GM19239 (cell line): ENCODE results near the gene PRR18.
"Not testable (repeated sequence)": the region's sequence is repeated elsewhere in the genome, so short reads cannot be mapped to it uniquely, and the experiment has no call there.

ENCODE experiments used
- DNase-seq: peaks from one replicate; pipeline ENCODE4 v3.0.0; 2011; ENCODE audit warnings: low spot score; ENCODE audit not compliant: insufficient read length
- FAIRE-seq: peaks from 2 replicates; lab custom pipeline; 2011; peaks lifted over from hg19 to GRCh38; lab: Jason Lieb, UNC

PRR18 gene, protein sequence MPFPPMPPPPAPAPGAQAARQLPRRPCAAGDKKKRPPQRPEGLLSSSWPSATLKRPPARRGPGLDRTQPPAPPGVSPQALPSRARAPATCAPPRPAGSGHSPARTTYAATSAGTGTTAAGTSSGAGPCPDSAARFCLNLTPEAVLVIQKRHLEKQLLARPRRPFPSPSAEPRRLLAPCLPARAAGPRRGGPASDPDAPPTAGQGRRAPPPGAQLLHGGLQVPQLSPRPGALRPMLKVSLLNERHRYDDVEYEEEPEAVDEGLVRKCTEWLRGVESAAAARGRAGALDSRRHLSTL

GRCh38 chr6:166308033-166308768 lies at the start of gene PRR18:
PRR18 (minus strand) TSS chr6:166308392; CDS start chr6:166308142, 250 bp downstream.
- DNase-seq (peak; percentile 42), FAIRE-seq (no peak)

GRCh38 chr6:166355552-166355951 lies 47.4 kb upstream of the PRR18 start:
- FAIRE-seq (no peak), DNase-seq (no peak)

- FAIRE-seq: no peak
- DNase-seq: no peak
Measured at GRCh38 chr6:166354965-166355364, 46.8 kb upstream of the PRR18 start.

- FAIRE-seq (no peak), DNase-seq (no peak)
Measured at GRCh38 chr6:166354143-166354542, 46.0 kb upstream of the PRR18 start.

DNA sequence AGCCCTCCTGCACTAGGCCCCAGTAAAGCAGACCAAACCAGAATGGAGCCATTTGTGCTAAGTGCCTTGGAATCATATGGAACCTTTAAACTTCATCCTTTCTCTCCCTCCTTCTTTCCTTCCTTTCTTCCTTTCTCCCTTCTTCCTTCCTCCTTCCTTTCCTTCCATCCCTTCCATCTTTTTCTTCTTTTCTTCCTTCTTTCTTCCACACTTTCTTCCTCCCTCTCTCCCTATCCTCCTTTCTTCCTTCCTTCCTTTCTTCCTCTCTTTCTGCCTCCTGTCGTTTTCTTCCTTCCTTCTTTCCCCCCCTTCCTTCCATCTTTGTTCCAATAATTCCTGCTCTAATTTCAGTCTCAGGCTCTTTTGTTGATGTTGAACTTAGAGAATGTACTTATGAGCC lies 45.3 kb upstream of the PRR18 start:
- FAIRE-seq (no peak), DNase-seq (no peak)

- DNase-seq (no peak), FAIRE-seq (no peak)
Measured at GRCh38 chr6:166352923-166353322, 44.7 kb upstream of the PRR18 start.

GRCh38 chr6:166351715-166352285 lies 43.6 kb upstream of the PRR18 start:
- peak; percentile 30 for DNase-seq

GRCh38 chr6:166348305-166348949 lies 40.2 kb upstream of the PRR18 start:
- no peak for FAIRE-seq
- no peak for DNase-seq

More at GRCh38 chr6:166351715-166352285, 43.6 kb upstream of the PRR18 start:
- FAIRE-seq: peak; percentile 89

DNA sequence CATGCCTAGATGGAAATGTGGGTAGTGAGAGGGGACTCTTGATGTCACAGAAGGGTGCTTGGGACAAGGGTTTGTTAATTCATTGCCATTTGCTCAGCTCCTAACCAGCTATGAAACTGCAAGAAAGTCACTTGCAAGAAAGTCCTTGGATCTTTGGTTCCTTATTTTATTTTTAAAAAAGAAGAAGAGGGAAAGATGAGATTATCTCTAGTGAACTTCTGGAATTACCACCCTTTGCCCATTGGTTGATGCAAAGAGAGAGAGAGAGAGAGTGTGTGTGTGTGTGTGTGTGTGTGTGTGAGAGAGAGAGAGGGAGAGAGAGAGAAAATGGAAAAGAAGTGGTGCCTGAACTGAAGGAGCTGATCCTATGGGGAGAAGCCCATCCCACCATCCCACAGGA lies 38.8 kb upstream of the PRR18 start:
- DNase-seq (no peak), FAIRE-seq (no peak)

GRCh38 chr6:166346449-166346848 lies 38.3 kb upstream of the PRR18 start:
- DNase-seq: no peak
- no peak for FAIRE-seq

- FAIRE-seq, DNase-seq: not testable (repeated sequence)
Measured at GRCh38 chr6:166345672-166346071, 37.5 kb upstream of the PRR18 start.

DNA sequence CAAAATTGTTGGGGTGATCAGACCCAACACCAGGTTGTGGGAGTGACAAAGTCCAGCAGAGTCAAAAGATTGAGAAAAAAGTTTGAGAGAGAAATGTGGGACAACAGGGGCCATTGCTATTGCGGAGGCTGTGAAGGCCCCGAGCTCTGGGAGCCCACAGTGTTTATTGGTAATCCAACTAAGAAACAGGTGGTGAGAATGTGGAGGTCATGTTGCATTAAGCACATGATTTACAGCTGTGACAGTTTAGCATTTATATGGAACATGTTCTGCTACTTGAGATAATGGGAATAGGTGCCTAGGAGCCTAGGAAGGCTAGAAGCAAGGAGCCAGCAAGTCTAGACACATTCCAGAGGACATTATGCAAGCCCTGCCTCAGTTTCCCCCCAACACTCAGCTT lies 36.7 kb upstream of the PRR18 start:
- FAIRE-seq, DNase-seq: not testable (repeated sequence)

GRCh38 chr6:166344240-166344639 lies 36.0 kb upstream of the PRR18 start:
- DNase-seq (no peak), FAIRE-seq (no peak)

- peak; percentile 75 for FAIRE-seq
- DNase-seq: no peak
Measured at GRCh38 chr6:166343150-166343487, 34.9 kb upstream of the PRR18 start.

DNA sequence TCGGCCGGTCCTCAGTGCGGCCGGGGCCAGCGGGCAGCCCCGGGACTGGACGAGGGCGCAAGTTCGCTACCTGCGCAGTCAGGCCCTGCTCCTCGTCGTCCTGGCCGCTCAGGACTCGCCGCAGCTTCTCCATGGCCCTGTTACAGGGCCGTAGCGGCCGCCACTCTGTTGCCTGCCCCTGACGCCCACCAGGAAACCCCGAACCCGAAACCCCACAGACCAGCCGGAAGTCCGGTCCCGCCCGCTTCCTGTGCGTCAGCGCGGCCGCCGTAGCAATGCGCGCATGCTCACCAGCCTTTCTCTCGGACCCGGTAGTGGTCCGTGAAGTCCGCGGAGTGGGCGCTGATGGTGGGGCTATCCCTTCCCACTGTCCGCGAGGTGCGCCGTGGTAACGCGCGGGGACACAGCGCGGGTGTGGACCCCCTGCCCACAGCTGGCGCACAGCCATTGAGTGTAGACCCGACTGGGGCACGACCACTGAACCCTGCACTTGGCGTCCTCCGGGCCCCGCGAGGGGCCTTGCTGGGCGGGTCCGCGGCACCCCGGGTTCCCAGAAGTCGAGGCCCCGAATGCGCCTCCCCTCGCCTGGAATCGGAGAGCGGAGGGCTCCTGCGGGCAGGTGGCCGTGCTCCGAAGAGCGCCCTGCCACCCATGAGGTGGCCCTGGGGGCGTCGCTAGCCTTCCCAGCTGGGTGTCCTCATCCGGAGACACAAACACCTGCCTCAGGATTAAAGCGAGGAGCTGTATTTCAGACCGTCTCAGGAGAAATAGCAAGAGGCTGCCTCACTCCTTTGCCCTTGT lies 34.4 kb upstream of the PRR18 start, which contains the start of gene SFT2D1:
Gene SFT2D1 (minus strand): TSS at position 197 of the 801 bp plus-strand sequence. CDS start 64 bp downstream, at position 133.
- DNase-seq: peak; percentile 79

DNA sequence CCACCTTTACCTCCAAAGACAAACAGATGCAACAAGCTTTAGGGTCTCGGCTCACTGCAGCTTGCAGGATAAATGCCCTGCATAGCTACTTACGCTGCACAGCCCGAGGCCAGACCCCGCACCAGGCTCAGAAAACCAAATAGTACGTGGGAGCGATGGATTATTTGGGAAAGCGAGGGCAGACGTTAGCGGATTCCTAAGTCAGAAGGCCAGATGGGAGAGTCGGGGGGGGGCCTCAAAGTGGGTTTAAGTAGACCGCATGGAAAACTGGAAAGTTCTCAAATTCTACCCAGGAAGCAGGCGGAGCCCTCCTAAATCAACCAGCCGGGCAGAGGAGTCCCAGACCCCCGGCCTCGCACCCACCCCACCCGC lies 33.8 kb upstream of the PRR18 start:
- FAIRE-seq (peak; percentile 11), DNase-seq (no peak)

More for the DNA sequence above, 34.4 kb upstream of the PRR18 start, which contains the start of gene SFT2D1:
- FAIRE-seq: peak; percentile 65

GRCh38 chr6:166341464-166341863 lies 33.3 kb upstream of the PRR18 start:
- no peak for DNase-seq

DNA sequence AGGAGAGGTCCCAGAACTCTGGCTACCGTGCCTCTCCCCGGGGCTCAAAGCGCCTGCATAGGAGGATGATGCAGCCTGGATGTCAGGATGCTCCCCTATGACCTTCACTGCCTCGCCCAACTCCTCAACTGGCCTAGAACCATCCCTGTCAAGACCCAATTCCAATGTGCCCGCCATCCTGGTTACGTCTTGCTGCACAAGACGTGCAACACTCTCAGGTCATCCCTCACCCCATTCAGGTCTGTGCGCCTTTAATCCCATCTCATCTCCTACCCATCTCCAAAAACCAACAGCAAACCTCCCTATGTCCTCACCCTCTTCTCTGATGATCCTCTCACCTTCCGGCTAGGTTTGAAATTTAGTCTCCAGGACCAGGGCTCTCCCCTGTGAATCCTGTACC lies 30.7 kb upstream of the PRR18 start:
- FAIRE-seq: no peak
- no peak for DNase-seq

More at GRCh38 chr6:166341464-166341863, 33.3 kb upstream of the PRR18 start:
- FAIRE-seq: no peak

- FAIRE-seq (no peak), DNase-seq (no peak)
Measured at GRCh38 chr6:166336847-166337246, 28.7 kb upstream of the PRR18 start.
